Liver (tissue), 9 donors: Measurements from ENCODE around the gene ABCA4. TPM values are rescaled to one million over a fixed set of nuclear protein-coding genes. Genes with fewer than 3 reads are reported as not detected.

Source experiments
- DNase-seq: peaks from one replicate; pipeline ENCODE4 v3.0.0-alpha.2; 2017; ENCODE audit warnings: low spot score
- H3K27ac ChIP-seq, 2 donors: one replicate each; pipeline ENCODE4 v1.7.0; 2013; ENCODE audit warnings: inconsistent platforms in 2 of 2, low read length in 2 of 2, control low read depth in 1 of 2, low read depth in 1 of 2, mild to moderate bottlenecking in 1 of 2
- H3K27me3 ChIP-seq, 4 donors: one replicate each; pipeline versions ENCODE4 v1.6.1 to v1.7.0; 2013; ENCODE audit warnings: low read length in 3 of 4, inconsistent platforms in 1 of 4, mild to moderate bottlenecking in 1 of 4, moderate library complexity in 1 of 4; ENCODE audit not compliant: control insufficient read depth in 4 of 4, insufficient read depth in 4 of 4
- H3K36me3 ChIP-seq, 4 donors: one replicate each; pipeline versions ENCODE4 v1.6.1 to v1.7.0; 2013; ENCODE audit warnings: low read length in 3 of 4, mild to moderate bottlenecking in 3 of 4, low read depth in 1 of 4, moderate library complexity in 1 of 4; ENCODE audit not compliant: control insufficient read depth in 4 of 4, insufficient read depth in 3 of 4
- H3K4me1 ChIP-seq, 4 donors: one replicate each; pipeline versions ENCODE4 v1.6.1 to v1.7.0; 2013; ENCODE audit warnings: low read length in 3 of 4, mild to moderate bottlenecking in 3 of 4, moderate library complexity in 1 of 4; ENCODE audit not compliant: control insufficient read depth in 4 of 4, insufficient read depth in 4 of 4
- H3K4me3 ChIP-seq, 3 donors: one replicate each; pipeline versions ENCODE4 v1.6.1 to v1.7.0; 2013; ENCODE audit warnings: low read length in 3 of 3, control low read depth in 1 of 3, low read depth in 1 of 3, mild to moderate bottlenecking in 1 of 3
- H3K9ac ChIP-seq, 2 donors: one replicate each; pipeline ENCODE4 v1.7.0; 2013; ENCODE audit warnings: low read length in 2 of 2, mild to moderate bottlenecking in 2 of 2, moderate library complexity in 2 of 2, control low read depth in 1 of 2, low read depth in 1 of 2
- H3K9me3 ChIP-seq, 4 donors: one replicate each; pipeline versions ENCODE4 v1.6.1 to v1.7.0; 2013; ENCODE audit warnings: low read length in 3 of 4; ENCODE audit not compliant: control insufficient read depth in 4 of 4
- EGR1 ChIP-seq, 2 donors: IDR thresholded peaks; 2 replicates each; pipeline ENCODE4 v1.6.1; 2016 to 2018; ENCODE audit warnings: antibody characterized with exemption in 2 of 2, low read depth in 2 of 2
- FOXA1 ChIP-seq: IDR thresholded peaks from 2 replicates; pipeline ENCODE4 v1.6.1; 2016; ENCODE audit warnings: antibody characterized with exemption
- FOXA2 ChIP-seq: IDR thresholded peaks from 2 replicates; pipeline ENCODE4 v1.6.1; 2016; ENCODE audit warnings: antibody characterized with exemption
- GABPA ChIP-seq, 2 donors: IDR thresholded peaks in 1 of 2; conservative IDR thresholded peaks in 1 of 2; 2 replicates each; pipeline ENCODE4 v1.6.1; 2016; ENCODE audit warnings: antibody characterized with exemption in 2 of 2, mild to moderate bottlenecking in 1 of 2, moderate library complexity in 1 of 2
- HNF4A ChIP-seq, 2 donors: conservative IDR thresholded peaks; 2 replicates each; pipeline ENCODE4 v1.6.1; 2016; ENCODE audit warnings: antibody characterized with exemption in 2 of 2, mild to moderate bottlenecking in 2 of 2
- HNF4G ChIP-seq: IDR thresholded peaks from 2 replicates; pipeline ENCODE4 v1.6.1; 2016; ENCODE audit warnings: antibody characterized with exemption
- JUND ChIP-seq, 2 donors: IDR thresholded peaks; 2 replicates each; pipeline ENCODE4 v1.6.1; 2016; ENCODE audit warnings: antibody characterized with exemption in 2 of 2
- NR2F2 ChIP-seq: IDR thresholded peaks from 2 replicates; pipeline ENCODE4 v1.6.1; 2016; ENCODE audit warnings: antibody characterized with exemption
- SP1 ChIP-seq: IDR thresholded peaks from 2 replicates; pipeline ENCODE4 v1.6.1; 2018; ENCODE audit warnings: antibody characterized with exemption, mild to moderate bottlenecking
- TAF1 ChIP-seq: conservative IDR thresholded peaks from 2 replicates; pipeline ENCODE4 v1.6.1; 2016; ENCODE audit warnings: antibody characterized with exemption, mild to moderate bottlenecking
- YY1 ChIP-seq: IDR thresholded peaks from 2 replicates; pipeline ENCODE4 v1.6.1; 2016; ENCODE audit warnings: antibody characterized with exemption, mild to moderate bottlenecking
- WGBS: extraction: QIAGEN DNeasy Blood & Tissue Kit; methylation state at CpG from one replicate; pipeline ENCODE4 v1.1.7; 2013; 5-methylcytosine and 5-hydroxymethylcytosine counted together
- polyA plus RNA-seq, 2 donors: library from polyadenylated mRNA; stranded (reverse) in 1 of 2; unstranded in 1 of 2; fragments of 200-250 nt in 1 of 2; fragments of >200 nt in 1 of 2; fragmentation: Nextera tagmentation in 1 of 2; extraction: Ambion mirVana in 1 of 2; gene quantifications; one replicate each; pipeline versions ENCODE4 v1.2.1 to v1.2.3, GENCODE V29; 2013 to 2015
- total RNA-seq, 2 donors: library from RNA; depleted of rRNA; stranded (reverse); fragments of >200 nt; gene quantifications; one replicate each; pipeline ENCODE4 v1.2.3, GENCODE V29; 2014
- TF ChIP-seq, protein P1 (sequence below): IDR thresholded peaks from 2 replicates; pipeline ENCODE4 v1.6.1; 2016; ENCODE audit warnings: antibody characterized with exemption
- TF ChIP-seq, protein P2 (sequence below): IDR thresholded peaks from 2 replicates; pipeline ENCODE4 v1.6.1; 2016; ENCODE audit warnings: antibody characterized with exemption
- TF ChIP-seq, protein P3 (sequence below): fragments of 150-350 bp; IDR thresholded peaks from 2 replicates; pipeline ENCODE4 v1.5.1; 2017; ENCODE audit warnings: improper control_type of control experiment, low read depth, low read length; ENCODE audit not compliant: missing input control
- TF ChIP-seq, protein P4 (sequence below): IDR thresholded peaks from 2 replicates; pipeline ENCODE4 v1.6.1; 2016; ENCODE audit warnings: antibody characterized with exemption
- donor health status: healthy.
- donor health status: healthy.
- donor health status: healthy.
- donor health status: healthy.
- donor health status: healthy.

ABCA4 gene
- total and polyA plus RNA-seq, 4 donors, result 0.19 to 1.5 (median 0.38) TPM

DNA sequence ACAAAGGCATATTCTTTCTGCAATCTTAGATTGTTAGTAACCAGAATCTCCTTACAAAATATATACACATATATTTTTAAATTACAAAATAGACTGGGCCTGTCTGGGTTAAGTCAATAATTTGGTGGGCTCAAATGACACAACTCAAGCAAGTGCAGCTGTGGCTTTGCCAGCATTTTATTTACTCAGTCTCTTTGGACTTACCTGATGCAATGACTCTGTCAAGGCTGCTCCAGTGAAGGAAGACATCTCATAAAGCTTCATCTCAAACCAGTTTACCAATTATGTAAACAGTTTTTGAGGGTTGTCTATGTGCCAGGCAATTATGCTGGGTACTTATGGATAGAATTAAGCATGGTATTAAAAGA, 22.8 kb upstream of the ABCA4 start:
- no peak for DNase-seq
- Histone ChIP-seq H3K27me3 (no peaks in the 10 kb centered on the region), H3K36me3 (no peaks in the 10 kb centered on the region), H3K4me3 (no peak overlapping the region), H3K4me1 (no peaks in the 10 kb centered on the region), H3K9me3 (no peaks in the 10 kb centered on the region), H3K27ac (no peak overlapping the region), H3K9ac (no peak overlapping the region)
- TF ChIP-seq EGR1 (IDR thresholded peaks at IDR 0.05; ENCODE audit: low read depth in 2 of 2), result no peak
- no peak for TF ChIP-seq YY1
- TF ChIP-seq, protein P1, sequence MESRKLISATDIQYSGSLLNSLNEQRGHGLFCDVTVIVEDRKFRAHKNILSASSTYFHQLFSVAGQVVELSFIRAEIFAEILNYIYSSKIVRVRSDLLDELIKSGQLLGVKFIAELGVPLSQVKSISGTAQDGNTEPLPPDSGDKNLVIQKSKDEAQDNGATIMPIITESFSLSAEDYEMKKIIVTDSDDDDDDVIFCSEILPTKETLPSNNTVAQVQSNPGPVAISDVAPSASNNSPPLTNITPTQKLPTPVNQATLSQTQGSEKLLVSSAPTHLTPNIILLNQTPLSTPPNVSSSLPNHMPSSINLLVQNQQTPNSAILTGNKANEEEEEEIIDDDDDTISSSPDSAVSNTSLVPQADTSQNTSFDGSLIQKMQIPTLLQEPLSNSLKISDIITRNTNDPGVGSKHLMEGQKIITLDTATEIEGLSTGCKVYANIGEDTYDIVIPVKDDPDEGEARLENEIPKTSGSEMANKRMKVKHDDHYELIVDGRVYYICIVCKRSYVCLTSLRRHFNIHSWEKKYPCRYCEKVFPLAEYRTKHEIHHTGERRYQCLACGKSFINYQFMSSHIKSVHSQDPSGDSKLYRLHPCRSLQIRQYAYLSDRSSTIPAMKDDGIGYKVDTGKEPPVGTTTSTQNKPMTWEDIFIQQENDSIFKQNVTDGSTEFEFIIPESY, result no peak
- TF ChIP-seq NR2F2, result no peak
- no peak for TF ChIP-seq TAF1
- no peak for TF ChIP-seq FOXA2

DNA sequence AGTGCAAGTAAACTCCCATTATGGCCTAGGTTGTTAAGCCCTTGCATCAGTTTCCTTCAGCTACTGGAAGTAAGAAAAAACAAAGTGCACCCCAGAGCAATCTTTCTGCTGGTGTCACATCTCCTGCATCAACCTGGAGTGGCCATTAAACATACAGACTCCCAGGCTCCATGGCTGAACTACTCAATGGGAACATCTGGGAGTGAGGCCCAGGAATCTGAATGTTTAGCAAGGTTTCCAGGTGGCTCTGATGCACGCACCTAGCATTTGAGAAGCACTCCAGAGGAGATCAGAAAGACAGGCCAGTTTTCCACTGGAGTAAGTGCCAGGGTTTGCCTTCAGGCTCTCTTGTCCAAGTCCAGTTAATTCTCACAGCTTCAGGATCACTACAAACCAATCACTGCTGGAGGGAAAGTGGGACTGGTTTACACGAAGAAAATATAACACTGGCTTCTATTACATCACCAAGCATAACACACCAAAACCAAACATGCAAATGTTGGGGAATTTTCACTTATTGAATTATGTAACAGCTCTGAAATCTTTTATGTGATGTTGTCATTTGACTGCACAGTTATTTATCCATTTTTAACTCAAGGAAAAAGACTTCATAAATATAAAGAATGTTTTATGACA, 22.3 kb upstream of the ABCA4 start:
- H3K9me3 ChIP-seq, result no peaks in the 10 kb centered on the region
- no peak for DNase-seq
- H3K4me3 ChIP-seq, result no peak overlapping the region
- H3K27me3 ChIP-seq, result no peaks in the 10 kb centered on the region
- H3K4me1 ChIP-seq, result no peaks in the 10 kb centered on the region
- no peak overlapping the region for H3K9ac ChIP-seq
- WGBS, result 78% methylated on average over 2 of the region's 2 CpGs
- TF ChIP-seq, protein P2, sequence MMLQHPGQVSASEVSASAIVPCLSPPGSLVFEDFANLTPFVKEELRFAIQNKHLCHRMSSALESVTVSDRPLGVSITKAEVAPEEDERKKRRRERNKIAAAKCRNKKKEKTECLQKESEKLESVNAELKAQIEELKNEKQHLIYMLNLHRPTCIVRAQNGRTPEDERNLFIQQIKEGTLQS, result no peak
- TF ChIP-seq TAF1 (no peak), SP1 (no peak), FOXA1 (no peak), JUND (IDR thresholded peaks at IDR 0.05) (no peak), HNF4A (conservative IDR thresholded peaks at IDR 0.05) (no peak)
- H3K27ac ChIP-seq, result no peak overlapping the region
- no peaks in the 10 kb centered on the region for H3K36me3 ChIP-seq

DNA sequence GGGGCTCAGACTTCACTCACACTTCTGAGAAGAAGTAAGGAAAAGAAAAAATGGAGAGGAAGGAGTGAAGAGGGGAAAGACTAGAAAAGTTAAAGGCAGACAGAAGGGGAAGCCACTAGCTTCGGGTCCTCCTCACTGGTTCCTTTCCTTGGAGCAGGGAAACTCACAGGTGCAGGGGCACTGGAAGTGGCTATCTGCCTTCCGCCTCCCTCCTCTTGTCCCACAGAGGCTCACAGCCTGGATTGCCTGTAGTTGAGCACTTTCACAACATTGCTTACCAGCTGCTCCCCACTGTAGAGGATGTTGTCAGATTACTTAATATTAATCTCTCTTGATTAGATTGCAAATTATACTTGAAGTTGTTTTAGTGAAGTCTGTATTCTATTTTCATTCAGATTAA, 21.6 kb upstream of the ABCA4 start:
- Histone ChIP-seq H3K9ac (no peak overlapping the region), H3K4me1 (no peaks in the 10 kb centered on the region), H3K36me3 (no peaks in the 10 kb centered on the region), H3K9me3 (no peaks in the 10 kb centered on the region), H3K27ac (no peak overlapping the region), H3K27me3 (no peaks in the 10 kb centered on the region), H3K4me3 (no peak overlapping the region)
- no peak for DNase-seq
- 92% methylated on average over 2 of the region's 2 CpGs for WGBS
- TF ChIP-seq YY1 (no peak), GABPA (IDR thresholded peaks at IDR 0.05 in 1 of 2, conservative IDR thresholded peaks at IDR 0.05 in 1 of 2) (no peak), TAF1 (no peak), HNF4G (no peak)
- TF ChIP-seq, protein P3, sequence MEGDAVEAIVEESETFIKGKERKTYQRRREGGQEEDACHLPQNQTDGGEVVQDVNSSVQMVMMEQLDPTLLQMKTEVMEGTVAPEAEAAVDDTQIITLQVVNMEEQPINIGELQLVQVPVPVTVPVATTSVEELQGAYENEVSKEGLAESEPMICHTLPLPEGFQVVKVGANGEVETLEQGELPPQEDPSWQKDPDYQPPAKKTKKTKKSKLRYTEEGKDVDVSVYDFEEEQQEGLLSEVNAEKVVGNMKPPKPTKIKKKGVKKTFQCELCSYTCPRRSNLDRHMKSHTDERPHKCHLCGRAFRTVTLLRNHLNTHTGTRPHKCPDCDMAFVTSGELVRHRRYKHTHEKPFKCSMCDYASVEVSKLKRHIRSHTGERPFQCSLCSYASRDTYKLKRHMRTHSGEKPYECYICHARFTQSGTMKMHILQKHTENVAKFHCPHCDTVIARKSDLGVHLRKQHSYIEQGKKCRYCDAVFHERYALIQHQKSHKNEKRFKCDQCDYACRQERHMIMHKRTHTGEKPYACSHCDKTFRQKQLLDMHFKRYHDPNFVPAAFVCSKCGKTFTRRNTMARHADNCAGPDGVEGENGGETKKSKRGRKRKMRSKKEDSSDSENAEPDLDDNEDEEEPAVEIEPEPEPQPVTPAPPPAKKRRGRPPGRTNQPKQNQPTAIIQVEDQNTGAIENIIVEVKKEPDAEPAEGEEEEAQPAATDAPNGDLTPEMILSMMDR, result no peak
- TF ChIP-seq, protein P2, result no peak
- TF ChIP-seq, protein P1, result no peak
- TF ChIP-seq, protein P4, sequence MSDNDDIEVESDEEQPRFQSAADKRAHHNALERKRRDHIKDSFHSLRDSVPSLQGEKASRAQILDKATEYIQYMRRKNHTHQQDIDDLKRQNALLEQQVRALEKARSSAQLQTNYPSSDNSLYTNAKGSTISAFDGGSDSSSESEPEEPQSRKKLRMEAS, result no peak
